Left ventricle myocardium inferior (tissue), 1 donor: ENCODE measurements around the gene SEMG1. TPM values are rescaled to one million over a fixed set of nuclear protein-coding genes. Genes with fewer than 3 reads are reported as not detected.

Source experiments
- DNase-seq: peaks from one replicate; pipeline ENCODE4 v3.0.0-alpha.2; 2020
- H3K27ac ChIP-seq: fragments of 200-600 bp; replicated peaks from 2 replicates; pipeline ENCODE4 v1.8.0; 2021
- H3K27me3 ChIP-seq: fragments of 200-600 bp; 2 replicates; pipeline ENCODE4 v1.8.0; 2021; ENCODE audit warnings: low read depth
- H3K36me3 ChIP-seq: fragments of 200-600 bp; 2 replicates; pipeline ENCODE4 v1.8.0; 2021
- H3K4me1 ChIP-seq: fragments of 200-600 bp; 2 replicates; pipeline ENCODE4 v1.8.0; 2021
- H3K4me3 ChIP-seq: fragments of 200-600 bp; 2 replicates; pipeline ENCODE4 v1.8.0; 2021; ENCODE audit warnings: mild to moderate bottlenecking, moderate library complexity
- H3K9me3 ChIP-seq: fragments of 200-600 bp; replicated peaks from 2 replicates; pipeline ENCODE4 v1.8.0; 2021
- CTCF ChIP-seq: fragments of 200-600 bp; IDR thresholded peaks from 2 replicates; pipeline ENCODE4 v1.8.0; 2021; ENCODE audit warnings: antibody characterized with exemption, mild to moderate bottlenecking, borderline replicate concordance
- intact Hi-C: fragments of 100-400 bp; cut with micrococcal nuclease; formaldehyde crosslinking; loops from one replicate; pipeline ENCODE4 v1.11.0; 2022
- total RNA-seq: library from RNA; stranded (reverse); fragmentation: NEBNext Ultra II Directional; extraction: Animal tissue kit (Norgen Biotek cat#: 25700); gene quantifications from one replicate; pipeline ENCODE4 v1.2.1, GENCODE V29; 2021
- donor health status: DM: no; HTN: yes; CAD: no; lungs with severe emphysema.

Gene SEMG1
- total RNA-seq, 1 donor from 2014 or later: not detected

DNA sequence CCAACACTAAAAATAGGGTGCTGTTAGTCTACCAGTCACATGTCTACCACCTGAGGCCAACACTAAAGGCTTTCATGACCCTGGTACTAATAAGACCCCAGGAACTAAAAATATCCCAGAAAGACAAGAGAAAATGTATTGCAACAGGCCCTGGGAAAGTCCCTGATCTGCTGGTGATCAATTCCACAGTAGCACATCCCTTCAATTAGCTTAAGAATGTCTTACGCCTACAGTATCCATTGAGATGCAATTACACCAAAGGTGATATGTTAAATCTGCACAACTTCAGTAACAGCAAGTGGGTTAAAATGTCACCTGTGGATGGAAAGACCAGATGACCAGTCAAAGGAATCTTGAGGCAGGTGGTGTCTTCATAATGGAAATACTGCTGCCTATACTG is 3.1 kb downstream of the SEMG1 start:
- DNase-seq: no peak

DNA sequence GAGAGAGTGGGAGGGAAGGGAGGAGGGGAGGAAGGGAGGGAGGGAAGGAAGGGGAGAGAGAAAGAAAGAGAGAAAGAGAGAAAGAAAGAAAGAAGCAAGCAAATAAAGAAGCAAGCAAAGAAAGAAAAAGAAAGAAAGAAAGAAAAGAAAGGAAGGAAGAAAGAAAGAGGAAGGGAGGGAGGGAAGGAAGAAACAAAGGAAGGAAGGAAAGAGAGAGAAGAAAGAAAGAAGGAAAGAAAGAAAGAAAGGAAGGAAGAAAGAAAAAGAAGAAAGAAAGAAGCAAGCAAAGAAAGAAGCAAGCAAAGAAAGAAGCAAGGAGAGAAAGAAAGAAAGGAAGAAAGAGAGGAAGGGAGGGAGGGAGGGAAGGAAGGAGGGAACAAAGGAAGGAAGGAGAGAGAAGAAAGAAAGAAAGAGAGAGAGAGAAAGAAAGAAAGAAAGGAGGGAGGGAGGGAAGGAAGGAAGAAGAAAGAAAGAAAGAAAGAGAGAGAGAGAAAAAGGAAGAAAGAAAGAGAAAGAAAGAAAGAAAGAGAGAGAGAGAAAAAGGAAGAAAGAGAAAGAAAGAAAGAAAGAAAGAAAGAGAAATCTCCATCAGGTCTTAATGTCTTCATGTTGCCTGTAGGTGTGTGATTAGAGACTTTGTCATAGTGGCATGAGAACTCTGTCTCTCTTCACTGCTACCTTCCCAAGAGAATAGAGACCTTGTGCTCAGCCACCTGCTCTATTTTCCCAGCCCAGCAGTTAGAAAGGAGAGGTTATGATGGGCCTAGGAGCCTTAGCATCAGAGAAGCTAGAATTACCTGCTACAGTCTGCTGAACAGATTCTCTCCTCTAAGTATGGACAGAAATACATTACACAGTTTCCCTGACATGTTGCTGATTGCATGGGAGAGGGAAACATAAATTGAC is 5.0 kb downstream of the SEMG1 start:
- Histone ChIP-seq H3K36me3 (no peaks in the 10 kb centered on the region), H3K4me1 (no peaks in the 10 kb centered on the region), H3K4me3 (no peak overlapping the region), H3K9me3 (no peaks in the 10 kb centered on the region), H3K27me3 (peaks cover 25% of the 10 kb centered on the region), H3K27ac (no peak overlapping the region)
- no peak for DNase-seq
- TF ChIP-seq CTCF: no peak
- intact Hi-C loops: no loop called here

More for the DNA sequence above, 3.1 kb downstream of the SEMG1 start:
- Histone ChIP-seq H3K9me3 (no peaks in the 10 kb centered on the region), H3K27ac (no peak overlapping the region), H3K4me3 (no peak overlapping the region), H3K36me3 (no peaks in the 10 kb centered on the region), H3K27me3 (peaks cover 40% of the 10 kb centered on the region), H3K4me1 (no peaks in the 10 kb centered on the region)
- no peak for TF ChIP-seq CTCF
- intact Hi-C loops: no loop called here

DNA sequence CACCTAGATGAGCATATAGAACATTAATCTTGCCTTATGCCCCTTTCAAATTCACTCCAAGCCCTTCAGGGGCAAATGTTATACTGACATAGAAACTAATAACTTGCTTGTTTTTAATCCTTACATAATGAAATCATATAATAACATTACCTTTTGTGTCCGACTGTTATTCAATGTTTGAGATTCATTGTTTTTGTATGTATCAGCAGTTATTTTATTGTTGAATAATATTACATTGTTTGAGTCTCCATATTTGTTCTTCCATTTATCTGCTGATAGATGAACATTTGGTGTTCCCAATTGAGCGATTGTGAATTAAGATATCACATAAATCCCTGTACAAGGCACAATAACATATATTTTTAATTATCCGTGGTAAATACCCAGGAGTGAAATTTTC is 6.0 kb downstream of the SEMG1 start:
- H3K27me3 ChIP-seq: peaks cover 17% of the 10 kb centered on the region
- H3K9me3 ChIP-seq: no peaks in the 10 kb centered on the region
- intact Hi-C loops: no loop called here
- no peaks in the 10 kb centered on the region for H3K36me3 ChIP-seq
- H3K27ac ChIP-seq: no peak overlapping the region
- no peak overlapping the region for H3K4me3 ChIP-seq
- no peak for TF ChIP-seq CTCF
- DNase-seq: no peak
- no peaks in the 10 kb centered on the region for H3K4me1 ChIP-seq

GRCh38 chr20:45218124-45218523 is 11.3 kb downstream of the SEMG1 start:
- TF ChIP-seq CTCF: no peak
- no peak overlapping the region for H3K4me3 ChIP-seq
- DNase-seq: no peak
- intact Hi-C loops: no loop called here
- H3K4me1 ChIP-seq: no peaks in the 10 kb centered on the region
- H3K27me3 ChIP-seq: peaks cover 36% of the 10 kb centered on the region
- no peaks in the 10 kb centered on the region for H3K36me3 ChIP-seq
- H3K9me3 ChIP-seq: no peaks in the 10 kb centered on the region
- no peak overlapping the region for H3K27ac ChIP-seq

DNA sequence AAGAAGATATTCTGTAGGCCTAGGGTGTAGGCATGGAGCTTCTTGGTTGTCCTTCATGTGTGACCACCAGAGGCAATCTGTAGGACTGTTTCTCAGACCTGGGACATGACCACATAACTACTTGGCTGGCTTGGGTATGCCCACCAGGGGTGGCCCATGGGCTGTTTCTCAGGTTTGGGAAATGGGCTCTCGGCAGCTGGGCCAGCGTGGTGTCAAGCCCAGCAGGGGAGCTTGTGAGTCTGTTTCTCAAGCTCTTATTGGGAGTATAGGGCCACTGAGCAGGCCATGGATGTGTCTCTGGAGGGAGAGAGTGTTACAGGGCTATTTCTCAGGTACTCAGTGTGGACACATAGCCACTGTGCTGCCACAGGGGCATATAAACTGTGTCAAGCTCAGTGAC is 11.8 kb downstream of the SEMG1 start:
- Histone ChIP-seq H3K27ac (no peak overlapping the region), H3K4me1 (no peaks in the 10 kb centered on the region), H3K9me3 (no peaks in the 10 kb centered on the region), H3K4me3 (no peak overlapping the region), H3K36me3 (no peaks in the 10 kb centered on the region), H3K27me3 (peaks cover 41% of the 10 kb centered on the region)
- DNase-seq: no peak
- intact Hi-C loops: no loop called here
- TF ChIP-seq CTCF: no peak
